Fibroblast of mammary gland (primary cell): Measurements from ENCODE around the gene XPNPEP1.

ENCODE experiments used
- DNase-seq: peaks from one replicate; pipeline ENCODE4 v3.0.0-alpha.2; 2010; ENCODE audit warnings: low read depth
- H3K4me3 ChIP-seq: 2 replicates; pipeline ENCODE4 v1.5.1; 2011; ENCODE audit warnings: low read depth, mild to moderate bottlenecking, low read length, moderate library complexity; ENCODE audit not compliant: control insufficient read depth
- CTCF ChIP-seq: conservative IDR thresholded peaks from 2 replicates; pipeline ENCODE4 v1.5.1; 2011; ENCODE audit warnings: low read depth, low read length, inconsistent platforms; ENCODE audit not compliant: control insufficient read depth, insufficient read depth

Gene XPNPEP1

GRCh38 chr10:109940117-109940516, 16.8 kb upstream of the XPNPEP1 start:
- DNase-seq, result no peak
- no peak for TF ChIP-seq CTCF
- no peak overlapping the region for H3K4me3 ChIP-seq

GRCh38 chr10:109939315-109939961, 16.1 kb upstream of the XPNPEP1 start:
- no peak for TF ChIP-seq CTCF
- no peak for DNase-seq
- H3K4me3 ChIP-seq, result no peak overlapping the region

GRCh38 chr10:109937460-109938065, 14.3 kb upstream of the XPNPEP1 start:
- no peak overlapping the region for H3K4me3 ChIP-seq
- DNase-seq, result no peak
- no peak for TF ChIP-seq CTCF

- TF ChIP-seq CTCF, result no peak
- no peak overlapping the region for H3K4me3 ChIP-seq
- peak; percentile 69 for DNase-seq
Observed at GRCh38 chr10:109934958-109935793, 11.9 kb upstream of the XPNPEP1 start.

- DNase-seq, result peak; percentile 48
- no peak for TF ChIP-seq CTCF
- no peak overlapping the region for H3K4me3 ChIP-seq
Observed at GRCh38 chr10:109933984-109934565, 10.8 kb upstream of the XPNPEP1 start.

- no peak for DNase-seq
- no peak for TF ChIP-seq CTCF
- H3K4me3 ChIP-seq, result no peak overlapping the region
Observed at GRCh38 chr10:109932968-109933367, 9.7 kb upstream of the XPNPEP1 start.
